ENCODE results near the gene RHOBTB3. TPM values are rescaled to one million over a fixed set of nuclear protein-coding genes. Genes with fewer than 3 reads are reported as not detected.

RHOBTB3 gene
- total and polyA plus RNA-seq, 2 donors from 2014 or later: 22.5 to 54.5 TPM

GRCh38 chr5:95801532-95801931 is 70.4 kb downstream of the RHOBTB3 start:
- DNase-seq (no peak), FAIRE-seq (peak; percentile 68)
- TF ChIP-seq, protein P1, sequence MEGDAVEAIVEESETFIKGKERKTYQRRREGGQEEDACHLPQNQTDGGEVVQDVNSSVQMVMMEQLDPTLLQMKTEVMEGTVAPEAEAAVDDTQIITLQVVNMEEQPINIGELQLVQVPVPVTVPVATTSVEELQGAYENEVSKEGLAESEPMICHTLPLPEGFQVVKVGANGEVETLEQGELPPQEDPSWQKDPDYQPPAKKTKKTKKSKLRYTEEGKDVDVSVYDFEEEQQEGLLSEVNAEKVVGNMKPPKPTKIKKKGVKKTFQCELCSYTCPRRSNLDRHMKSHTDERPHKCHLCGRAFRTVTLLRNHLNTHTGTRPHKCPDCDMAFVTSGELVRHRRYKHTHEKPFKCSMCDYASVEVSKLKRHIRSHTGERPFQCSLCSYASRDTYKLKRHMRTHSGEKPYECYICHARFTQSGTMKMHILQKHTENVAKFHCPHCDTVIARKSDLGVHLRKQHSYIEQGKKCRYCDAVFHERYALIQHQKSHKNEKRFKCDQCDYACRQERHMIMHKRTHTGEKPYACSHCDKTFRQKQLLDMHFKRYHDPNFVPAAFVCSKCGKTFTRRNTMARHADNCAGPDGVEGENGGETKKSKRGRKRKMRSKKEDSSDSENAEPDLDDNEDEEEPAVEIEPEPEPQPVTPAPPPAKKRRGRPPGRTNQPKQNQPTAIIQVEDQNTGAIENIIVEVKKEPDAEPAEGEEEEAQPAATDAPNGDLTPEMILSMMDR (IDR thresholded peaks at IDR 0.05; ENCODE audit: borderline replicate concordance, extremely low read depth, insufficient read depth): no peak
- Histone ChIP-seq H3K9ac (ENCODE audit: low read length in 3 of 3) (peak overlapping the region in 1 of 3 donors; percentile 30), H3K4me1 (ENCODE audit: control insufficient read depth in 2 of 3, insufficient read depth in 2 of 3, low read depth in 1 of 3, low read length in 3 of 3) (peaks cover 0 to 52% (median 32%) of the 10 kb centered on the region in 3 donors), H3K4me3 (ENCODE audit: low read length in 3 of 3) (no peak overlapping the region), H3K27me3 (ENCODE audit: control insufficient read depth, insufficient read depth, low read length) (no peaks in the 10 kb centered on the region), H3K27ac (ENCODE audit: low read depth in 2 of 2, low read length in 2 of 2) (peak overlapping the region; percentile 87 to 90), H3K36me3 (ENCODE audit: control insufficient read depth in 2 of 3, insufficient read depth in 3 of 3, low read length in 3 of 3) (no peaks in the 10 kb centered on the region), H3K9me3 (ENCODE audit: control insufficient read depth in 2 of 3, insufficient read depth in 1 of 3, low read length in 3 of 3) (no peaks in the 10 kb centered on the region)
- intact Hi-C loops (cut with DNase I): no loop called here

DNA sequence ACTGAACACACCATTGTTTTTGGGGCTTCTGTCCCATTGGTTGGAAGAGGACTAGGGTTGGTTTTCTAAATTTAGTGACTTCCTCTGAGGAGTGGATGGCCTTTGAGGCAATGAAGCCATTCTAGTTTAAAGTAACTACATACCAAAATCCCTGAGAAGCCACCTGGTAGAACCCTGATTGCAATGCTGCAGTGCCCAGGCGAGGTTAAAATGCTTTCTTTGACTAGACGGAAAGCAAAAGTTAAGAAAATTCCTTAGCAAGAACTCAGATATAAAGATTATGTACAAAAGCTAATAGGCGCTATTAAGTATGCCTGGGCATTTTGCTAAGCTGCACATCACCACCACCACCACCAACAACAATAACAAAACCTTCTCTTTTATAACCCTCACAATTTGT is 70.8 kb downstream of the RHOBTB3 start:
- intact Hi-C loops (cut with DNase I): no loop called here
- TF ChIP-seq, protein P1 (IDR thresholded peaks at IDR 0.05; ENCODE audit: borderline replicate concordance, extremely low read depth, insufficient read depth): no peak
- Histone ChIP-seq H3K36me3 (ENCODE audit: control insufficient read depth in 2 of 3, insufficient read depth in 3 of 3, low read length in 3 of 3) (no peaks in the 10 kb centered on the region), H3K9me3 (ENCODE audit: control insufficient read depth in 2 of 3, insufficient read depth in 1 of 3, low read length in 3 of 3) (no peaks in the 10 kb centered on the region), H3K9ac (ENCODE audit: low read length in 3 of 3) (peak overlapping the region in 1 of 3 donors; percentile 30), H3K4me1 (ENCODE audit: control insufficient read depth in 2 of 3, insufficient read depth in 2 of 3, low read depth in 1 of 3, low read length in 3 of 3) (peaks cover 0 to 52% (median 32%) of the 10 kb centered on the region in 3 donors), H3K27me3 (ENCODE audit: control insufficient read depth, insufficient read depth, low read length) (no peaks in the 10 kb centered on the region), H3K27ac (ENCODE audit: low read depth in 2 of 2, low read length in 2 of 2) (peak overlapping the region; percentile 87 to 90), H3K4me3 (ENCODE audit: low read length in 3 of 3) (no peak overlapping the region)
- FAIRE-seq (no peak), DNase-seq (no peak)

DNA sequence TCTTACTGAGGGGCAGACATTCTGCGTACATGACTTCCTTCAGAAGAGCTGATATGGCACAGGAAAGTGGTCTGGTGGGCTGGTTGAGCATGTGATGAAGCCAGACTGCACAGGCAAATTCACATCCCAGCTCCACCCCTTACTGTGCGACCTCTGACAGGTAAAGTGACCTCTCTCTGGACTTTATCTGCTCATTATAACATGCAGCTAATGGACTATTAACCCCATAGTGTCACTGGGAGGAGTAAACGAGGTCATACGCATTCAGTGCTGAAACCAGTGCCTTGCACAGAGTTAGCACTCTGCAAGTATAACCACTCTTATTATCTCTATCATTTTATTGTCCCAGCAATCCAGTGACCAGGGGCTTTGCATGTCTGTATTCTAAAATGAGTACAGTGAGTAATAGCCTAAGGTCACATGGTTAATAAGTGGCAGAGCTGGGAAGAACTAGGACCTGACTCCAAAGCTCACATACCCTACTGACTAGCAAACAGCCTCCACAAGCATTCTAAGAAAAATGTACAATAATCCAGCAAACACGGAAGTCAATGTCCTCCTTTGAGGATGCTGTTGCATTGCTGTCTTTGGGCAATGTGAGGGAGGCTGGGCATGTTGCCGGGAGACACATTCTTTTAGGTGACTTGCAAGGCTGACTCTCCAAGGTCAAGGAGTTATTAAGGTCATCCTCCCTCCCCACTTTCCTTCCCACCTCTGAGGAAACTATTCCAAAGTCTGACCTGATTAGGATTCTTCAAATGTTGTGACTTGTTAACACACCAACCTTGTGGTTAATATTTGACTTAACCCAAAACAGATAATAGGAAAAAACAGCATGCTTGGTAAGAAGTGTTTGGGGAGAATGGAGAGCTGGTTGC is 72.4 kb downstream of the RHOBTB3 start:
- Histone ChIP-seq H3K9me3 (ENCODE audit: control insufficient read depth in 2 of 3, insufficient read depth in 1 of 3, low read length in 3 of 3) (no peaks in the 10 kb centered on the region), H3K4me3 (ENCODE audit: low read length in 3 of 3) (peak overlapping the region in 1 of 3 donors; percentile 26), H3K27ac (ENCODE audit: low read depth in 2 of 2, low read length in 2 of 2) (peak overlapping the region; percentile 87 to 90), H3K36me3 (ENCODE audit: control insufficient read depth in 2 of 3, insufficient read depth in 3 of 3, low read length in 3 of 3) (no peaks in the 10 kb centered on the region), H3K9ac (ENCODE audit: low read length in 3 of 3) (peak overlapping the region in 1 of 3 donors; percentile 32), H3K27me3 (ENCODE audit: control insufficient read depth, insufficient read depth, low read length) (no peaks in the 10 kb centered on the region), H3K4me1 (ENCODE audit: control insufficient read depth in 2 of 3, insufficient read depth in 2 of 3, low read depth in 1 of 3, low read length in 3 of 3) (peaks cover 0 to 57% (median 31%) of the 10 kb centered on the region in 3 donors)
- DNase-seq (peak in 3 of 5 donors; percentile 50 to 79 (median 65)), FAIRE-seq (peak; percentile 73)
- TF ChIP-seq, protein P1 (IDR thresholded peaks at IDR 0.05; ENCODE audit: borderline replicate concordance, extremely low read depth, insufficient read depth): no peak
- intact Hi-C loops (cut with DNase I): no loop called here
